IMR-90 (cell line): ENCODE results near the gene RSBN1. TPM values are rescaled to one million over a fixed set of nuclear protein-coding genes. Genes with fewer than 3 reads are reported as not detected.

Experiments used
- ATAC-seq: fragments of 200-7000 bp; cut with Tn5 transposase; 2 replicates; pipeline ENCODE4 v1.9.1; 2020; ENCODE audit warnings: low read depth, mild to moderate bottlenecking, moderate library complexity
- BruUV-seq: library from RNA; stranded (reverse); fragments of 400-500 nt; replicated peaks from 2 replicates; lab custom pipeline; 2021; lab: Mats Ljungman, UMichigan
- CTCF ChIA-PET: fragments of 300-600 bp; formaldehyde crosslinking; extraction: SDS; loops from one replicate; lab custom pipeline; 2021; ENCODE audit warnings: antibody characterized with exemption; lab: Yijun Ruan, JAX
- POLR2A ChIA-PET: fragments of 300-600 bp; sonication (Branson Sonifier 250); formaldehyde crosslinking; loops from one replicate; lab custom pipeline; 2022; ENCODE audit warnings: antibody characterized with exemption; ENCODE audit not compliant: unreplicated experiment; lab: Charles Lee
- DNase-seq: peaks from one replicate; pipeline ENCODE4 v3.0.0; 2013
- H2AFZ ChIP-seq: replicated peaks from 2 replicates; pipeline ENCODE3; 2013; ENCODE audit warnings: low read length, mild to moderate bottlenecking; ENCODE audit not compliant: poor library complexity
- H2AK5ac ChIP-seq: 2 replicates; pipeline ENCODE4 v1.6.1; 2013; ENCODE audit warnings: low read depth, low read length, inconsistent platforms
- H2AK9ac ChIP-seq: replicated peaks from 2 replicates; pipeline ENCODE3; 2013; ENCODE audit warnings: mild to moderate bottlenecking, low read depth, low read length, moderate library complexity; ENCODE audit not compliant: poor library complexity
- H2BK120ac ChIP-seq: 2 replicates; pipeline ENCODE4 v1.6.1; 2013; ENCODE audit warnings: low read depth, low read length, inconsistent platforms
- H2BK15ac ChIP-seq: 3 replicates; pipeline ENCODE4 v1.6.1; 2013; ENCODE audit warnings: low read depth, low read length, inconsistent platforms
- H2BK20ac ChIP-seq: 2 replicates; pipeline ENCODE4 v1.6.1; 2013; ENCODE audit warnings: low read depth, mild to moderate bottlenecking, inconsistent platforms, low read length, moderate library complexity
- H2BK5ac ChIP-seq: 2 replicates; pipeline ENCODE4 v1.6.1; 2013; ENCODE audit warnings: mild to moderate bottlenecking, low read depth, low read length, inconsistent platforms; ENCODE audit not compliant: poor library complexity, severe bottlenecking
- H3K14ac ChIP-seq: replicated peaks from 2 replicates; pipeline ENCODE4 v1.6.1; 2013; ENCODE audit warnings: low read depth, low read length, inconsistent platforms
- H3K18ac ChIP-seq: 2 replicates; pipeline ENCODE4 v1.6.1; 2013; ENCODE audit warnings: low read depth, low read length, control low read depth
- H3K23ac ChIP-seq: 2 replicates; pipeline ENCODE4 v1.6.1; 2013; ENCODE audit warnings: low read depth, low read length, inconsistent platforms
- H3K27ac ChIP-seq: 2 replicates; pipeline ENCODE4 v1.5.1; 2013; ENCODE audit warnings: mild to moderate bottlenecking, control low read depth, low read length; ENCODE audit not compliant: insufficient read depth
- H3K27me3 ChIP-seq: 2 replicates; pipeline ENCODE4 v1.6.1; 2013; ENCODE audit warnings: low read length; ENCODE audit not compliant: control insufficient read depth, insufficient read depth
- H3K36me3 ChIP-seq: 2 replicates; pipeline ENCODE4 v1.6.1; 2013; ENCODE audit warnings: low read length, mixed read lengths; ENCODE audit not compliant: control insufficient read depth, insufficient read depth
- H3K4ac ChIP-seq: 2 replicates; pipeline ENCODE4 v1.6.1; 2013; ENCODE audit warnings: low read depth, low read length, inconsistent platforms
- H3K4me1 ChIP-seq: 2 replicates; pipeline ENCODE4 v1.6.1; 2013; ENCODE audit warnings: low read length, mixed read lengths; ENCODE audit not compliant: control insufficient read depth, insufficient read depth
- H3K4me2 ChIP-seq: 2 replicates; pipeline ENCODE4 v1.6.1; 2013; ENCODE audit warnings: low read depth, mild to moderate bottlenecking, control low read depth, low read length, moderate library complexity
- H3K4me3 ChIP-seq: 2 replicates; pipeline ENCODE4 v1.5.1; 2013; ENCODE audit warnings: low read depth, mild to moderate bottlenecking, control low read depth, low read length, moderate library complexity; ENCODE audit not compliant: insufficient read depth
- H3K56ac ChIP-seq: 2 replicates; pipeline ENCODE4 v1.6.1; 2013; ENCODE audit warnings: low read length, inconsistent platforms; ENCODE audit not compliant: insufficient read depth; ENCODE audit errors: extremely low read depth
- H3K79me1 ChIP-seq, 2 experiments: 2 replicates each; pipeline ENCODE4 v1.6.1; 2013; ENCODE audit warnings: low read length in 2 of 2, inconsistent platforms in 1 of 2, low read depth in 1 of 2
- H3K9ac ChIP-seq: 2 replicates; pipeline ENCODE4 v1.6.1; 2013; ENCODE audit warnings: low read depth, low read length, control low read depth
- H3K9me1 ChIP-seq: 2 replicates; pipeline ENCODE4 v1.6.1; 2013; ENCODE audit warnings: low read length, inconsistent platforms; ENCODE audit not compliant: insufficient read depth
- H3K9me3 ChIP-seq: 2 replicates; pipeline ENCODE4 v1.6.1; 2013; ENCODE audit warnings: low read length; ENCODE audit not compliant: control insufficient read depth, insufficient read depth
- H4K20me1 ChIP-seq: 2 replicates; pipeline ENCODE4 v1.6.1; 2013; ENCODE audit warnings: low read length, inconsistent platforms; ENCODE audit not compliant: insufficient read depth
- H4K5ac ChIP-seq: 2 replicates; pipeline ENCODE4 v1.6.1; 2013; ENCODE audit warnings: mild to moderate bottlenecking, low read depth, low read length, control low read depth
- H4K8ac ChIP-seq, 2 experiments: 2 replicates each; pipeline ENCODE4 v1.6.1; 2013; ENCODE audit warnings: low read depth in 2 of 2, low read length in 2 of 2, control low read depth in 1 of 2, inconsistent platforms in 1 of 2
- H4K91ac ChIP-seq: 2 replicates; pipeline ENCODE4 v1.6.1; 2013; ENCODE audit warnings: low read depth, low read length, inconsistent platforms; ENCODE audit not compliant: insufficient read depth
- BHLHE40 ChIP-seq: fragments of 150-350 bp; IDR thresholded peaks from 2 replicates; pipeline ENCODE4 v1.6.1; 2016; ENCODE audit warnings: mild to moderate bottlenecking, low read depth, low read length
- CTCF ChIP-seq: conservative IDR thresholded peaks from 2 replicates; pipeline ENCODE4 v1.5.1; 2012; ENCODE audit warnings: mild to moderate bottlenecking, low read depth, low read length, improper control_type of control experiment
- FOS ChIP-seq: fragments of 150-350 bp; IDR thresholded peaks from 2 replicates; pipeline ENCODE4 v1.6.1; 2016; ENCODE audit warnings: low read depth, low read length
- MAFK ChIP-seq: IDR thresholded peaks from 2 replicates; pipeline ENCODE4 v1.6.1; 2012; ENCODE audit warnings: low read depth, low read length, improper control_type of control experiment
- MAZ ChIP-seq: IDR thresholded peaks from 2 replicates; pipeline ENCODE4 v1.6.1; 2012; ENCODE audit warnings: low read depth, mild to moderate bottlenecking, low read length, improper control_type of control experiment, moderate library complexity, borderline replicate concordance
- POLR2A ChIP-seq: IDR thresholded peaks from 2 replicates; pipeline ENCODE4 v1.6.1; 2012; ENCODE audit warnings: mild to moderate bottlenecking, low read depth, low read length
- SMC3 ChIP-seq: fragments of 150-350 bp; IDR thresholded peaks from 2 replicates; pipeline ENCODE4 v1.6.1; 2016; ENCODE audit warnings: low read depth, mild to moderate bottlenecking, antibody characterized with exemption, low read length, moderate library complexity
- USF2 ChIP-seq: fragments of 150-350 bp; IDR thresholded peaks from 2 replicates; pipeline ENCODE4 v1.6.1; 2017; ENCODE audit warnings: mild to moderate bottlenecking, antibody characterized with exemption, low read length, low read depth
- WGBS, 2 experiments: methylation state at CpG; one replicate each; pipeline versions ENCODE4 v1.1.5 to v1.1.7; 2013; ENCODE audit warnings: missing lambda C conversion rate in 2 of 2; ENCODE audit not compliant: insufficient read length in 1 of 2; ENCODE audit errors: extremely low coverage in 2 of 2; 5-methylcytosine and 5-hydroxymethylcytosine counted together
- dilution Hi-C: fragments of 300-500 bp; cut with HindIII; formaldehyde crosslinking; loops from one replicate; pipeline ENCODE4 v1.14.3; 2018; ENCODE audit warnings: low sequenced_read_pairs; ENCODE audit not compliant: unreplicated experiment
- in situ Hi-C: fragments of 300-500 bp; cut with MboI; formaldehyde crosslinking; loops from 3 replicates; pipeline ENCODE4 v1.14.3; 2019; ENCODE audit warnings: low sequenced_read_pairs, inconsistent platforms, mixed read lengths
- intact Hi-C: fragments of 100-400 bp; cut with micrococcal nuclease; formaldehyde crosslinking; loops from 2 replicates; pipeline ENCODE4 v1.10.0; 2022
- polyA plus RNA-seq, 3 experiments: library from polyadenylated mRNA; depleted of rRNA; stranded (reverse); fragments of >200 nt; gene quantifications; 2 replicates each; pipeline ENCODE4 v1.2.3, GENCODE V29; 2012; ENCODE audit warnings: low replicate concordance in 1 of 3
- total RNA-seq: library from RNA; depleted of rRNA; stranded (reverse); fragments of >200 nt; gene quantifications from 2 replicates; pipeline ENCODE4 v1.2.3, GENCODE V29; 2012

Gene RSBN1
- total and polyA plus RNA-seq, 2 of the 4 experiments (the other 2 are of a cell fraction), result 5.3 to 11.7 TPM

- Histone ChIP-seq H4K8ac (peak overlapping the region; percentile 83 to 99; a peak in 2 of 4 replicates), H2BK5ac (peak overlapping the region; percentile 76), H3K36me3 (peaks cover 4% of the 10 kb centered on the region; the same call in 1 of the 2 replicates), H2BK20ac (no peak overlapping the region), H3K79me1 (peaks cover 9 to 27% of the 10 kb centered on the region in 2 experiments; a peak in 3 of 4 replicates), H3K14ac (peak overlapping the region; percentile 87), H3K27ac (peak overlapping the region; percentile 94), H4K91ac (peak overlapping the region; percentile 58), H3K18ac (peak overlapping the region; percentile 65), H3K4ac (peak overlapping the region; percentile 49), H3K4me1 (no peaks in the 10 kb centered on the region), H3K9ac (peak overlapping the region; percentile 83), H3K56ac (peak overlapping the region; percentile 98), H3K9me1 (no peaks in the 10 kb centered on the region), H2BK15ac (no peak overlapping the region), H2AFZ (peak overlapping the region; percentile 95), H3K23ac (peak overlapping the region; percentile 87), H3K4me3 (peak overlapping the region; percentile 86), H2AK5ac (no peak overlapping the region; the same call in 1 of the 2 replicates), H2AK9ac (peak overlapping the region; percentile 97), H3K4me2 (peak overlapping the region; percentile 91), H4K5ac (peak overlapping the region; percentile 15), H4K20me1 (no peaks in the 10 kb centered on the region), H3K27me3 (no peaks in the 10 kb centered on the region), H3K9me3 (no peaks in the 10 kb centered on the region), H2BK120ac (0 out of 2 replicates have a peak overlapping the region, but pooled peaks have one; percentile 11)
- intact Hi-C loops, result loop anchor here (1.0 to 10.0 kb wide), 3 partner anchors 54 to 634 kb away; partner anchors contain the start of genes AP4B1, DCLRE1B and RSBN1
- no TSS peak for BruUV-seq
- ATAC-seq, result peak; percentile 69
- dilution Hi-C loops, result no loop called here
- WGBS, 2 experiments, result 1% methylated on average over 15 of the region's 55 CpGs; no CpG with 5 or more reads in 1 of the 2 experiments
- CTCF ChIA-PET, result no interaction called here
- POLR2A ChIA-PET, result interaction anchor here (0.6 to 1.0 kb wide), 4 partner anchors 32 to 327 kb away, joined by 3 to 10 read pairs (median 3); no protein-coding TSS in a partner anchor
- TF ChIP-seq USF2, result no peak
- TF ChIP-seq MAZ, result peak; percentile 27; the same call in 1 of the 2 replicates
- no peak for TF ChIP-seq FOS
- no peak for TF ChIP-seq MAFK
- TF ChIP-seq CTCF, result no peak
- no peak for TF ChIP-seq SMC3
- TF ChIP-seq POLR2A, result no peak
- no peak for TF ChIP-seq BHLHE40
- in situ Hi-C loops, result no loop called here
- DNase-seq, result peak; percentile 25
These were observed 53.5 kb downstream of the RSBN1 start for GRCh38 chr1:113758631-113759332.
